GM12891 (cell line): ENCODE data around the gene ZSWIM3.

Experiments used
- PAX5 ChIP-seq: IDR thresholded peaks from 2 replicates; pipeline ENCODE4 v1.6.1; 2011; ENCODE audit warnings: low read length, moderate library complexity, mild to moderate bottlenecking; ENCODE audit not compliant: insufficient read depth, severe bottlenecking
- POLR2A ChIP-seq: IDR thresholded peaks from 2 replicates; pipeline ENCODE4 v1.6.1; 2011; ENCODE audit warnings: low read depth, low read length, control low read depth
- POLR2AphosphoS5 ChIP-seq: IDR thresholded peaks from 2 replicates; pipeline ENCODE4 v1.6.1; 2011; ENCODE audit warnings: low read depth, low read length, control low read depth

DNA sequence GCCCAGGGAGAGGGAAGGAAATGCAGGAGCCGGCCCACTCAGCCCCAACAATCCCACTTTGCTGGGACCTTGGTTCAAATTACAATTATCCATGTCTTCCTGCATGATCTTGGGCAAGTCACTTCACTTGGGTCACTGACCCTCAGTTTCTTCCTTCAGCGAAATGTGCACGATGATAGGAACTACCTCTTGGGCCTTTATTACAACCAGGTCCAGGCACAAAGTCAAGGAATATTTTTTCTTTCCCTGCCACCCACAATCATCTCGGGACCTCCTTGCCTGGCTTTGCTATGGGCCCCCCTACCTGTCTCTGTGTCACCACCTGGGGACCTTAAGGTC, 54.9 kb downstream of the ZSWIM3 start:
- TF ChIP-seq PAX5 (no peak), POLR2A (no peak), POLR2AphosphoS5 (no peak)
